DOHH2 (cell line): ENCODE data around the gene RBM12.
"Not testable (repeated sequence)": the region's sequence is repeated elsewhere in the genome, so short reads cannot be mapped to it uniquely, and the experiment has no call there.

Experiments
- H3F3A ChIP-seq: fragments of 200-600 bp; sonication (generic), shearing (Covaris generic); 2 replicates; pipeline ENCODE4 v1.6.0; 2016; ENCODE audit warnings: antibody characterized with exemption, mild to moderate bottlenecking; ENCODE audit not compliant: control insufficient read depth, insufficient read depth
- H3K27ac ChIP-seq: fragments of 200-600 bp; sonication (generic); 2 replicates; pipeline ENCODE4 v1.5.1; 2014; ENCODE audit warnings: low read depth, mild to moderate bottlenecking, low read length, moderate library complexity
- H3K27me3 ChIP-seq: fragments of 200-600 bp; sonication (generic); 2 replicates; pipeline ENCODE4 v1.6.1; 2014; ENCODE audit warnings: mild to moderate bottlenecking, low read length, mixed read lengths; ENCODE audit not compliant: control insufficient read depth
- H3K36me3 ChIP-seq: fragments of 200-600 bp; sonication (generic); 2 replicates; pipeline ENCODE4 v1.6.1; 2014; ENCODE audit warnings: mild to moderate bottlenecking, low read length, moderate library complexity, mixed read lengths; ENCODE audit not compliant: control insufficient read depth
- H3K4me1 ChIP-seq: fragments of 200-600 bp; sonication (generic); 2 replicates; pipeline ENCODE4 v1.6.1; 2014; ENCODE audit warnings: mild to moderate bottlenecking, low read length, mixed read lengths; ENCODE audit not compliant: control insufficient read depth
- H3K4me2 ChIP-seq: fragments of 200-600 bp; sonication (generic); 2 replicates; pipeline ENCODE4 v1.6.0; 2014; ENCODE audit warnings: mild to moderate bottlenecking, low read length, moderate library complexity
- H3K4me3 ChIP-seq: fragments of 200-600 bp; sonication (generic); 2 replicates; pipeline ENCODE4 v1.5.1; 2014; ENCODE audit warnings: mild to moderate bottlenecking, low read length, mixed read lengths
- H3K79me2 ChIP-seq: fragments of 200-600 bp; sonication (generic); 2 replicates; pipeline ENCODE4 v1.6.1; 2014; ENCODE audit warnings: mild to moderate bottlenecking, low read length, mixed read lengths; ENCODE audit not compliant: control insufficient read depth
- H3K9me2 ChIP-seq: fragments of 200-600 bp; sonication (generic); replicated peaks from 2 replicates; pipeline ENCODE4 v1.6.1; 2014; ENCODE audit warnings: mild to moderate bottlenecking, low read length, mixed read lengths; ENCODE audit not compliant: control insufficient read depth
- H3K9me3 ChIP-seq: fragments of 200-600 bp; sonication (generic); 2 replicates; pipeline ENCODE4 v1.6.1; 2014; ENCODE audit warnings: antibody characterized with exemption, low read length, mixed read lengths; ENCODE audit not compliant: control insufficient read depth, insufficient read depth
- H4K20me1 ChIP-seq: fragments of 200-600 bp; sonication (generic); 2 replicates; pipeline ENCODE4 v1.6.0; 2014; ENCODE audit warnings: low read depth, mild to moderate bottlenecking, antibody characterized with exemption, low read length, moderate library complexity; ENCODE audit not compliant: control insufficient read depth, insufficient read depth
- CTCF ChIP-seq: fragments of 200-600 bp; sonication (generic); IDR thresholded peaks from one replicate; pipeline ENCODE4 v1.5.1; 2014; ENCODE audit warnings: antibody characterized with exemption, mild to moderate bottlenecking, low read depth, low read length; ENCODE audit not compliant: poor library complexity, severe bottlenecking
- EZH2phosphoT487 ChIP-seq: fragments of 200-600 bp; sonication (generic); IDR thresholded peaks from 2 replicates; pipeline ENCODE4 v1.6.1; 2017; ENCODE audit warnings: borderline replicate concordance, mild to moderate bottlenecking, antibody characterized with exemption, low read length, moderate library complexity, mixed read lengths

RBM12 gene

GRCh38 chr20:35695245-35695749 is 30.6 kb upstream of the RBM12 start:
- Histone ChIP-seq H3K4me3 (no peak overlapping the region), H3K36me3 (peaks cover 28% of the 10 kb centered on the region), H3F3A (peaks cover 7% of the 10 kb centered on the region), H3K79me2 (peaks cover 26% of the 10 kb centered on the region), H3K4me2 (no peak overlapping the region), H3K9me3 (no peaks in the 10 kb centered on the region), H3K27ac (no peak overlapping the region), H3K27me3 (no peaks in the 10 kb centered on the region), H3K9me2 (no peaks in the 10 kb centered on the region), H4K20me1 (no peaks in the 10 kb centered on the region), H3K4me1 (peaks cover 17% of the 10 kb centered on the region)
- TF ChIP-seq EZH2phosphoT487, result no peak
- TF ChIP-seq CTCF, result no peak

GRCh38 chr20:35690265-35690664 is 25.6 kb upstream of the RBM12 start:
- no peak for TF ChIP-seq CTCF
- TF ChIP-seq EZH2phosphoT487, result no peak
- Histone ChIP-seq H3K4me2 (no peak overlapping the region), H3F3A (no peaks in the 10 kb centered on the region), H3K27ac (no peak overlapping the region), H3K9me2 (no peaks in the 10 kb centered on the region), H3K27me3 (no peaks in the 10 kb centered on the region), H4K20me1 (no peaks in the 10 kb centered on the region), H3K4me3 (no peak overlapping the region), H3K9me3 (no peaks in the 10 kb centered on the region), H3K4me1 (no peaks in the 10 kb centered on the region), H3K79me2 (no peaks in the 10 kb centered on the region), H3K36me3 (peaks cover 12% of the 10 kb centered on the region)

- H3K4me2 ChIP-seq, H3K9me2 ChIP-seq, H3K9me3 ChIP-seq, H3K36me3 ChIP-seq, H3F3A ChIP-seq, H3K27me3 ChIP-seq, H3K79me2 ChIP-seq, H3K27ac ChIP-seq, H4K20me1 ChIP-seq, H3K4me3 ChIP-seq, H3K4me1 ChIP-seq: not testable (repeated sequence)
These were observed 22.2 kb upstream of the RBM12 start for GRCh38 chr20:35686872-35687271.

GRCh38 chr20:35685368-35685767 is 20.7 kb upstream of the RBM12 start:
- not testable (repeated sequence) for H3F3A ChIP-seq, H3K9me2 ChIP-seq, H3K36me3 ChIP-seq, H4K20me1 ChIP-seq, H3K4me1 ChIP-seq, H3K4me3 ChIP-seq, H3K9me3 ChIP-seq, H3K27ac ChIP-seq, H3K27me3 ChIP-seq, H3K4me2 ChIP-seq, H3K79me2 ChIP-seq
